Retinal pigment epithelial cell (primary cell): ENCODE data around the gene SLC7A6.

ENCODE experiments used
- DNase-seq: peaks from one replicate; pipeline ENCODE4 v3.0.0-alpha.2; 2010; ENCODE audit warnings: low read depth
- H3K4me3 ChIP-seq: 2 replicates; pipeline ENCODE4 v1.5.1; 2011; ENCODE audit warnings: mild to moderate bottlenecking, low read length, control low read depth, moderate library complexity
- CTCF ChIP-seq: conservative IDR thresholded peaks from 2 replicates; pipeline ENCODE4 v1.5.1; 2011; ENCODE audit warnings: low read depth, low read length, control low read depth, inconsistent platforms

Gene SLC7A6

DNA sequence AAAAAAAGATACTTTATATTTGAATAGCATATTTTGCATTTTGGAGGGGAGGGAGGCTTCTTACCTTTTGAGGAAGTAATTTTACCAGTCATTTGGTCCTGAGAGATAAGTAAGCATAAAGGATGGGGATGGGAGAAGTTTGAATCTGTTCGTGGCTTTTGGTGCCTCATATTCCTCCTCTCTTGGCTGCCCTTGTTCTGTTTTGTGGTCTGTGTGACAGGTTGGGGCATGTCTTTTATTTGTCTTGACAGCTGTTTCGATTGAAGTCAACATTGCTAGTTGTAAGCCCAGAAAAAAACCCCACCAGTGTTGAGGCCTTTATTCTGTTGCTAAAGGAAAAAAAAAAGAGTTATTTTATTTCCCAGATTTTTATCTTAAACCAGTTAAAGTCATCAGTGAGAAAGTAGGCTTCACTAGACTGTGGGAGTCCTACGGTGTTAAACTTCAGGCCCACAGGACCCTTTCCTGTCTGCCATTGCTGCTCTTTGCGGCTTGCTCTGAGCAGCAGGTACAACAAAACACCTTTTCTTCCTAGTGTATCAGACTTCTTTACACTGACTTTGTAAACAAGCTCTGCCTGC is 11.4 kb downstream of the SLC7A6 start:
- no peak overlapping the region for H3K4me3 ChIP-seq
- TF ChIP-seq CTCF, result no peak
- DNase-seq, result no peak

DNA sequence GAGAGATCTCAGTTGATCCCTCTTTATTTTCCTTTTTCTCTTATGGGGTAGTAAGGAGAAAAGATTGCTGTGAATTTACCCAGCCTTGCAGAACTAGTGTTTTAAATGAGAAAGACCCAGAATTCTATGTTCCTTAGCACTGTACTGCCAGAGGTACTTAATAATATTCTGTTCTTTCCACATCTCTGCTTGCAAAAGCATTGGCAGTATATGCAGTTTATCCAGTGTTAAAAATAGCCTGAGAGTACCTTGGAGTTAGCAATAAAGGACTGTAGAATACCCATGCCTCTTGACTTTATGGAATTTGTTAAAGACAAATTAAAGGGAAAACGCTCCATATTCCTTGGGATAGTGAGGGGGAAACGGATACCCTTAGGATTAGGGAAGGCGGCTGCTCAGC is 11.9 kb downstream of the SLC7A6 start:
- no peak for DNase-seq
- H3K4me3 ChIP-seq, result no peak overlapping the region
- TF ChIP-seq CTCF, result no peak

- no peak for DNase-seq
- no peak overlapping the region for H3K4me3 ChIP-seq
- no peak for TF ChIP-seq CTCF
Observed at GRCh38 chr16:68279726-68280558, 15.6 kb downstream of the SLC7A6 start.

DNA sequence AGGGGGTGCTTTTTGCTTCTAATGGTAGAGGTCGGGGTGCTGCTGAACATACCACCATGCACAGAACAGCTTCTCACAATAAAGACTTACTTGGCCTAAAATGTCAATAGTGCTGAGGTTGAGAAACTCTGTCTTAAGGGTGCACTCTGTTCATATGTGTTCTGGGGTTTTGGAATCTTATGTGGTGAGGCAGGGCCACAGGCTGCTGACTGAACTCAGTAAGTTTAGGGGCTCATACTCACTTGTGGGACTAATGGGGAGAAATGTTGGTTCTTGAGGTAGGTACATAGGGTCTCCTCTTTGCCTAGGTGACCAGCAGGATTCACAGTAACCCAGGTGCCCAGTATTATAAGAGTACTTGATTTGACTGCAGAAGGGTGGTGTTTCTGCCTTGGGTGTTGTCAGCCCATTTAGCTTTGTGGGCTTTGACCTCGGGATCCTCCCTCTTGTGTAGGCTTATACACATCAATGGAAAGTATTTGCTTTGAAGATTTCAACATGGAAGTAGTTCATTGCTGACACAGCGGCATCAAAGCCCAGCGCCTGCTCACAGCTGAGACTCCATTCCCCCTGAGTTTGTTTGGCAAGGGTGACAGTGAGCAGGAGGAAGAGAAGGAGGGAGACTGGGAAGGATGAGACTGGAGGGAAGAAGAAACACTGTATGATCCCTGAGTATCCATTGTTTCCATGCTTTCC is 17.2 kb downstream of the SLC7A6 start:
- DNase-seq, result no peak
- TF ChIP-seq CTCF, result no peak
- no peak overlapping the region for H3K4me3 ChIP-seq

DNA sequence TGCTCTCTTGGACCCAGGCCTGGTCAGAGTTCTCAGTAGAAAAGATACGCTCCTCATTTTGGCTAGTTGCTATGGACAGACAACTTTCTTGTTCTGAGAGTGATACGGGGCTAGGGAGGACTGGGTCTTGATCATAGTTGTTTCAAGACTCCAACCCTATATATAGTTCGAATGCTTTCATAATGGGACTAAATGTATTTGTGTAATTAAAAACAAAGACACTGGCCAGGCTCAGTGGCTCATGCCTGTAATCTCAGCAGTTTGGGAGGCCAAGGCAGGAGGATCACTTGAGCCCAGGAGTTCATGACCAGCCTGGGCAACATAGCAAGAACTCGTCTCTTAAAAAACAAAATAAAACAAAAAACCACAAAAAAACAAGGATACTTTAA is 17.7 kb downstream of the SLC7A6 start:
- no peak for DNase-seq
- no peak overlapping the region for H3K4me3 ChIP-seq
- TF ChIP-seq CTCF, result no peak

DNA sequence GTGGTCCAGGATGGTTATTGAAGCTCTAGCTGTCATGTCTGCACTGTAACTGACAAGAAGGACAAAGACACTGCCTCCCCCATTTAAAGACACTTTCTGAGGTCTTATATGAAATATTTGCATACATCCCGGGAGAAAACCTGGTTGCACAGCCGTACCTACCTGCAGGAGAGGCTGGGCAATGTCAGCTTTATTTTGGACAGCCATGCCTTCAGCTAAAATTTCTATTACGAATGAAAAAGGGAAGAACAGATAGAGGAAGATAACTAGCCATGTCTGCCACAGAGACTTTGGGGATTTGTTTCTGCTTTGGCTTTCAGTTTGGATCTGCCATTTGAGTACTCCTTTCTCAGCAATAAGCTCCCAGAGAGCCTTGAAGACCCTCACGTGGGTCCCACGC is 19.0 kb downstream of the SLC7A6 start:
- H3K4me3 ChIP-seq, result no peak overlapping the region
- no peak for TF ChIP-seq CTCF
- no peak for DNase-seq
